Thoracic aorta (tissue), 2 donors: ENCODE measurements around the gene ARL6IP5. TPM values are rescaled to one million over a fixed set of nuclear protein-coding genes. Genes with fewer than 3 reads are reported as not detected.

ENCODE experiments used
- ATAC-seq: fragments of 150-250 bp; one replicate; pipeline ENCODE4 v1.8.0; 2017; ENCODE audit warnings: low read depth; ENCODE audit not compliant: insufficient number of reproducible peaks, low FRiP score
- DNase-seq: peaks from one replicate; pipeline ENCODE4 v3.0.0-alpha.2; 2020; ENCODE audit warnings: low spot score
- H3K27ac ChIP-seq, 2 donors: fragments of 200-600 bp; sonication (generic); 1 replicate in 1 of 2; 2 replicates in 1 of 2; pipeline ENCODE4 v1.5.1; 2016; ENCODE audit warnings: mild to moderate bottlenecking in 2 of 2, moderate library complexity in 2 of 2
- H3K27me3 ChIP-seq: fragments of 200-600 bp; sonication (generic); replicated peaks from 2 replicates; pipeline ENCODE4 v1.6.0; 2016; ENCODE audit warnings: mild to moderate bottlenecking; ENCODE audit not compliant: insufficient read depth
- H3K36me3 ChIP-seq: fragments of 200-600 bp; sonication (generic); one replicate; pipeline ENCODE4 v1.5.1; 2016
- H3K4me1 ChIP-seq, 2 donors: fragments of 200-600 bp; sonication (generic); 1 replicate in 1 of 2; 2 replicates in 1 of 2; pipeline versions ENCODE4 v1.5.1 to v1.6.0; 2016; ENCODE audit warnings: low read depth in 2 of 2, mild to moderate bottlenecking in 1 of 2; ENCODE audit not compliant: control insufficient read depth in 1 of 2
- H3K4me3 ChIP-seq: fragments of 200-600 bp; sonication (generic); 2 replicates; pipeline ENCODE4 v1.5.1; 2016; ENCODE audit warnings: mild to moderate bottlenecking
- H3K9me3 ChIP-seq: fragments of 200-600 bp; sonication (generic); 2 replicates; pipeline ENCODE4 v1.5.1; 2016
- total RNA-seq, 2 donors: library from RNA; depleted of rRNA; stranded (reverse); fragments of >200 nt; gene quantifications; one replicate each; pipeline versions ENCODE4 v1.1.0 to v1.2.3, GENCODE V29; 2016
- TF ChIP-seq, protein P1 (sequence below): fragments of 200-600 bp; sonication (generic); IDR thresholded peaks from one replicate; pipeline ENCODE4 v1.5.1; 2019; ENCODE audit warnings: antibody characterized with exemption

The ARL6IP5 gene
- total RNA-seq, 2 donors from 2014 or later = 195 to 269 TPM

DNA sequence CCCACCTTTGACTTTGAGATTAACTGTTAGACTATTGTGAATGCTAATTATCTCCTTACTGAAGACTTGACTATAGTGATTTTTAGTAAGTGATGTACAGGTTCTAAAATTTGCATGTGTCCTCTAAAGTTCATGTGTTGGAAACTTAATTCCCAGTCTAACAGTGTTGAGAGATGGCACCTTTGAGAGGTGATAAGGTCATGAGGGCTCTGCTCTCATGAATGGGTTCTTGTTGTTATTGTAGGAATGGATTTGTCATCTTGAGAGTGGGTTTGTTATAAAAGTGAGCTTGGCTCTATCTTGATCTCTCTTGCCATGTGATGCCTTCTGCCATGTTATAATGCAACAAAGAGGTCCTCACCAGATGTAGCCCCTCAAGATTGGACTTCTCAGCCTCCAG is 56.6 kb downstream of the ARL6IP5 start:
- ATAC-seq = no peak
- Histone ChIP-seq H3K27ac (no peak overlapping the region), H3K36me3 (no peaks in the 10 kb centered on the region), H3K4me1 (no peaks in the 10 kb centered on the region), H3K27me3 (no peaks in the 10 kb centered on the region), H3K4me3 (no peak overlapping the region), H3K9me3 (no peaks in the 10 kb centered on the region)
- no peak for DNase-seq
- TF ChIP-seq, protein P1, sequence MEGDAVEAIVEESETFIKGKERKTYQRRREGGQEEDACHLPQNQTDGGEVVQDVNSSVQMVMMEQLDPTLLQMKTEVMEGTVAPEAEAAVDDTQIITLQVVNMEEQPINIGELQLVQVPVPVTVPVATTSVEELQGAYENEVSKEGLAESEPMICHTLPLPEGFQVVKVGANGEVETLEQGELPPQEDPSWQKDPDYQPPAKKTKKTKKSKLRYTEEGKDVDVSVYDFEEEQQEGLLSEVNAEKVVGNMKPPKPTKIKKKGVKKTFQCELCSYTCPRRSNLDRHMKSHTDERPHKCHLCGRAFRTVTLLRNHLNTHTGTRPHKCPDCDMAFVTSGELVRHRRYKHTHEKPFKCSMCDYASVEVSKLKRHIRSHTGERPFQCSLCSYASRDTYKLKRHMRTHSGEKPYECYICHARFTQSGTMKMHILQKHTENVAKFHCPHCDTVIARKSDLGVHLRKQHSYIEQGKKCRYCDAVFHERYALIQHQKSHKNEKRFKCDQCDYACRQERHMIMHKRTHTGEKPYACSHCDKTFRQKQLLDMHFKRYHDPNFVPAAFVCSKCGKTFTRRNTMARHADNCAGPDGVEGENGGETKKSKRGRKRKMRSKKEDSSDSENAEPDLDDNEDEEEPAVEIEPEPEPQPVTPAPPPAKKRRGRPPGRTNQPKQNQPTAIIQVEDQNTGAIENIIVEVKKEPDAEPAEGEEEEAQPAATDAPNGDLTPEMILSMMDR = no peak

DNA sequence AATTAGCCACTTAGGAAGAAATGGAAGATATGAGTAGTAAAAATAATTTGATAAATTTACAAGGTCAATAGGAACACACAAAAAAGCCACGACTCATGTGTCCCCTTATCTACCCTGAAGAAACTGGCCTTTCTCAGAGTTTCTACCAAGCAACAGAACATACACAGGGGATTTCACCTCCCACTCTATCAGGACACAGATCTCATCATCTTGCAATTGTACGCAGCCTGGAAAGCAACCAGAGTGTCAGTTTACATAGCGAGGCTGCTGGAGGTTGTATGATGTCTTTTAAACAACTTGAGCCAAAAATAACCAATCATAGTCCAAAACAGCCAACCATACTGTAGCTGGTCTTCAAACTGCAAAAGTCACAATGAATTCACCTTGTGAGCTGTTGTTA is 57.4 kb downstream of the ARL6IP5 start:
- H3K4me1 ChIP-seq = no peaks in the 10 kb centered on the region
- H3K4me3 ChIP-seq = no peak overlapping the region
- no peak for ATAC-seq
- H3K27ac ChIP-seq = no peak overlapping the region
- H3K36me3 ChIP-seq = no peaks in the 10 kb centered on the region
- DNase-seq = no peak
- no peaks in the 10 kb centered on the region for H3K27me3 ChIP-seq
- TF ChIP-seq, protein P1 = no peak
- no peaks in the 10 kb centered on the region for H3K9me3 ChIP-seq

DNA sequence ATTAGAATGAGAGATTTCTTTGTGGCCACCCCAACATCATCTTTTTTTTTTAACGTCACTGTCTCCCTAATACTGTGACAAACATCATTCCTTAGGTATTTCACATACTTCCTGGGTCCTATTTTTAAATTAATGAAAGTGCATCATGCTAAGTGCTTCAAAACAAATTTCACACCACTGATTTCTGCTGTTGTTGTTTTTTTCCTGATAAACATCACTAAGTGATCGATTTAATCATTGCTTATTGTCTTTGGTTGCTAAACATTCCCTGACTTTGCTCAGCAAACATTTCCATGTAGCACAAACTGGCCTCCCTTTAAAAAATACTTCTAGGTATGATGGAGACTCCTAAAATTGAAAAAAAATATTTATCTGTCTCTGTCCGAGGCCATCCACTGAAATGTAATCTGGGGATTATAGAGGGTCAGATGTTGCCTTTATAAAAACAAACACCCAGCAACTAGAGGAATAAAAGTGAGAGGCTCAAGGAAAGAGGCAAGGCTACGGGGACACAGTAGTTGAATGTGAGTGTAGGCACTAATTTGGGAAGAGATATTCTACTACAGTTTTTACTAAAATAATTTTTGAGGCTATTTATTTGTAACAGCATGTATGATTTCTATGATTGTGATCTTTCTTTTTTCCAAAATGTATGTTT is 58.2 kb downstream of the ARL6IP5 start:
- ATAC-seq (no peak), DNase-seq (no peak)
- no peak overlapping the region for H3K27ac ChIP-seq

DNA sequence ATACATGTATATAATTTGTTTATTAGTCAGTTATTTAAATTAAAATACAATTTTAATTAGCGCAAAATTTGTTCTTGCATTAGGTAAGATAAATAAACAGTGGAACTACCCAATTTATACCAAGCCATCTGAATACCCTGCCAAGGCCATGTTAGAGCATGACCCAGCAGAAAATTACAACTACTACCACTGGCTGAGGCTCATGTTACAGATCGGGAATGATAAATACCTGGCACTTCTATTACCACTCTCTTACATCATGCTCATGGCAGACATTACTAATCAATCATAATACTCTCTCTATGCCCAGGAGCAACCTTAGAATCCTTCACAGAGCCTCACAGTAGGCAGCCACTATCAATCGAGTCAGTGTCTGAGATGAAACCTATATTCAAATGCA is 58.9 kb downstream of the ARL6IP5 start:
- H3K36me3 ChIP-seq = no peaks in the 10 kb centered on the region
- DNase-seq = no peak
- no peak for ATAC-seq
- no peaks in the 10 kb centered on the region for H3K27me3 ChIP-seq
- H3K27ac ChIP-seq = no peak overlapping the region
- no peaks in the 10 kb centered on the region for H3K4me1 ChIP-seq
- TF ChIP-seq, protein P1 = no peak
- no peak overlapping the region for H3K4me3 ChIP-seq
- H3K9me3 ChIP-seq = no peaks in the 10 kb centered on the region

More for the DNA sequence above, 58.2 kb downstream of the ARL6IP5 start:
- H3K36me3 ChIP-seq = no peaks in the 10 kb centered on the region
- no peaks in the 10 kb centered on the region for H3K4me1 ChIP-seq
- TF ChIP-seq, protein P1 = no peak
- H3K27me3 ChIP-seq = no peaks in the 10 kb centered on the region
- no peaks in the 10 kb centered on the region for H3K9me3 ChIP-seq
- H3K4me3 ChIP-seq = no peak overlapping the region

DNA sequence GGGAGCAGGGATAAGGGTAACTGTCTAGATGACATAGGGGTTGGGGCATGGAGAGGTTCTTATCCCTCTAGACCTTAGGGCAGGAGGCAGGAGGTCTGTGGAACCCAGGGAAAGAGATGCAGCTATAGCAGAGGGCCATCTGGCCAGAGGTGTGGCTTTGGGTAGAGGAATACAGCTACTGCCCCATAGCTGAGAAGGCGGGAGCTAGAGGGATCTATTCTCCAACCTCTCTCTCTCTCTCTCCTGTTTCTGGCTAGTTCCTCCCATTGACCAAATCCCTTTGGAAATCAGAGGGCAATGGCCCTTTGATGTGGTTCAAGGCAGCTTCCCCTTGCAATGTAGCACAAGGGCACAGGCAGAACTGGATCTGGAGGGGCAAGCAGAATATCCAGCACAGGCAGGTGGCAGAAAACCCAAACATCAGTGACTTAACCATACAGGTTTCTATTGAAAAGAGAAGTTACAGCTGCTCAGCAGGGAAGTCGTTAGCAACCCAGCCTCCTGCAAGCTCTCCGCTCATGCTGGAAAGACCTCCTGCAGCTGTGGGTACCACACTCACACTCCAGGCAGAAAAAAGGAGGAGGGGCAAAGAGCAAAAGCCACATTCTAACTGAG is 60.0 kb downstream of the ARL6IP5 start:
- H3K9me3 ChIP-seq = no peaks in the 10 kb centered on the region
- TF ChIP-seq, protein P1 = no peak
- no peak for ATAC-seq

More for the DNA sequence above, 60.0 kb downstream of the ARL6IP5 start:
- no peaks in the 10 kb centered on the region for H3K36me3 ChIP-seq
- H3K27me3 ChIP-seq = no peaks in the 10 kb centered on the region
- H3K27ac ChIP-seq = no peak overlapping the region
- DNase-seq = no peak
- no peak overlapping the region for H3K4me3 ChIP-seq
- no peaks in the 10 kb centered on the region for H3K4me1 ChIP-seq
